A549 treated with CORT108297 at 1 μM for 4 hours (cell line): ENCODE measurements around the gene UBLCP1. TPM values are rescaled to one million over a fixed set of nuclear protein-coding genes. Genes with fewer than 3 reads are reported as not detected.

ENCODE experiments used
- total RNA-seq: library from RNA; stranded (reverse); fragments of 200-300 nt; extraction: Qiagen RNA extraction; gene quantifications from 5 replicates; pipeline ENCODE4 v1.2.3, GENCODE V29; 2022

Gene UBLCP1
- 33.1 to 39.9 TPM (median 33.9 TPM) in 5 replicates for total RNA-seq

GRCh38 chr5:159262859-159263568, at the start of gene UBLCP1:
Gene UBLCP1 (plus strand): TSS chr5:159263290. CDS start chr5:159268916, 5,626 bp downstream.

GRCh38 chr5:159330131-159330800, 67.2 kb downstream of the UBLCP1 start, which contains the start of gene IL12B:
Gene IL12B (minus strand): TSS chr5:159330487. CDS start chr5:159326782, 3,705 bp downstream.

Other genes with a start within 250 kb of the UBLCP1 start
- gene EBF1, start 163.4 kb upstream of the UBLCP1 start, total RNA-seq, result 0.60 to 1.1 TPM (median 0.64 TPM) in 5 replicates
- 127 to 164 TPM (median 145 TPM) in 5 replicates for gene RNF145, start 53.7 kb upstream of the UBLCP1 start, total RNA-seq
- gene IL12B, start 67.2 kb downstream of the UBLCP1 start, total RNA-seq, result 0.02 to 0.06 TPM (median 0.06 TPM) in 3 of 5 replicates, not detected in the others